Astrocyte of the spinal cord (primary cell): ENCODE results near the gene DLGAP1.
A peak's percentile ranks its signal among the peaks of the same experiment; 100 is the strongest.

Source experiments
- DNase-seq: peaks from one replicate; pipeline ENCODE4 v3.0.0; 2011; ENCODE audit warnings: low read depth, low spot score
- H3K4me3 ChIP-seq: 2 replicates; pipeline ENCODE4 v1.5.1; 2011; ENCODE audit warnings: low read depth, mild to moderate bottlenecking, low read length, moderate library complexity
- in situ Hi-C: cut with HindIII; loops from 2 replicates; pipeline ENCODE4 v1.10.0; 2017; ENCODE audit warnings: low sequenced_read_pairs
- TF ChIP-seq, protein P1 (sequence below): IDR thresholded peaks from 2 replicates; pipeline ENCODE4 v1.5.1; 2012; ENCODE audit warnings: low read depth, mild to moderate bottlenecking, low read length, inconsistent platforms

Gene DLGAP1

DNA sequence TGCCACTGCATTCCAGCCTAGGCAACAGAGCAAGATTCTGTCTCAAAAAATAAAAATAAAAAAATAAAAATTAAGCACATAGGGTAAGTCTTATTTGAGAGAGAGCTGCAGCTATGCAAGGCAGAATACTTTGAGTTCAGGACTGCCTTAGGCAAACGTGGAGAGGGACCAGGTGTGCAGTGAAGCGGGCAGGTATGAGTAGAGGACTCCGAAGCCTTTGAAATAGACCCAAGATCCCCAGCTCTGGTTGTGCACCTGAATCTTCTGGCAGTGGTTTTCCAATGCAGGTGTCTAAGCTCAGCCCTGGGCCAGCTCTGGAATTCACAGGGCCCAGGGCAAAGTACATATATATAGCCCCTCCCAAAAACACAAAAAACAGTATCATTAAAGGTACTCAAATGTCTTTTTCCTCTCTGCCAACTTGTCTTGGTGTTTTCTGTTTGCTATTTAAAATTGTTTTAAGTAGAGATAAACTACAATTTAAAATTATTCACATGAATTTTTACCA lies 983.9 kb downstream of the DLGAP1 start:
- no peak for DNase-seq
- TF ChIP-seq, protein P1, sequence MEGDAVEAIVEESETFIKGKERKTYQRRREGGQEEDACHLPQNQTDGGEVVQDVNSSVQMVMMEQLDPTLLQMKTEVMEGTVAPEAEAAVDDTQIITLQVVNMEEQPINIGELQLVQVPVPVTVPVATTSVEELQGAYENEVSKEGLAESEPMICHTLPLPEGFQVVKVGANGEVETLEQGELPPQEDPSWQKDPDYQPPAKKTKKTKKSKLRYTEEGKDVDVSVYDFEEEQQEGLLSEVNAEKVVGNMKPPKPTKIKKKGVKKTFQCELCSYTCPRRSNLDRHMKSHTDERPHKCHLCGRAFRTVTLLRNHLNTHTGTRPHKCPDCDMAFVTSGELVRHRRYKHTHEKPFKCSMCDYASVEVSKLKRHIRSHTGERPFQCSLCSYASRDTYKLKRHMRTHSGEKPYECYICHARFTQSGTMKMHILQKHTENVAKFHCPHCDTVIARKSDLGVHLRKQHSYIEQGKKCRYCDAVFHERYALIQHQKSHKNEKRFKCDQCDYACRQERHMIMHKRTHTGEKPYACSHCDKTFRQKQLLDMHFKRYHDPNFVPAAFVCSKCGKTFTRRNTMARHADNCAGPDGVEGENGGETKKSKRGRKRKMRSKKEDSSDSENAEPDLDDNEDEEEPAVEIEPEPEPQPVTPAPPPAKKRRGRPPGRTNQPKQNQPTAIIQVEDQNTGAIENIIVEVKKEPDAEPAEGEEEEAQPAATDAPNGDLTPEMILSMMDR, result no peak
- no peak overlapping the region for H3K4me3 ChIP-seq
- in situ Hi-C loops, result loop anchor here (25.0 kb wide), 1 partner anchor 184 kb away; no protein-coding TSS in a partner anchor

- H3K4me3 ChIP-seq, result no peak overlapping the region
- TF ChIP-seq, protein P1, result no peak
- in situ Hi-C loops, result loop anchor here (25.0 kb wide), 1 partner anchor 182 kb away; no protein-coding TSS in a partner anchor
- no peak for DNase-seq
Observed at GRCh38 chr18:3468833-3469232, 986.3 kb downstream of the DLGAP1 start.

DNA sequence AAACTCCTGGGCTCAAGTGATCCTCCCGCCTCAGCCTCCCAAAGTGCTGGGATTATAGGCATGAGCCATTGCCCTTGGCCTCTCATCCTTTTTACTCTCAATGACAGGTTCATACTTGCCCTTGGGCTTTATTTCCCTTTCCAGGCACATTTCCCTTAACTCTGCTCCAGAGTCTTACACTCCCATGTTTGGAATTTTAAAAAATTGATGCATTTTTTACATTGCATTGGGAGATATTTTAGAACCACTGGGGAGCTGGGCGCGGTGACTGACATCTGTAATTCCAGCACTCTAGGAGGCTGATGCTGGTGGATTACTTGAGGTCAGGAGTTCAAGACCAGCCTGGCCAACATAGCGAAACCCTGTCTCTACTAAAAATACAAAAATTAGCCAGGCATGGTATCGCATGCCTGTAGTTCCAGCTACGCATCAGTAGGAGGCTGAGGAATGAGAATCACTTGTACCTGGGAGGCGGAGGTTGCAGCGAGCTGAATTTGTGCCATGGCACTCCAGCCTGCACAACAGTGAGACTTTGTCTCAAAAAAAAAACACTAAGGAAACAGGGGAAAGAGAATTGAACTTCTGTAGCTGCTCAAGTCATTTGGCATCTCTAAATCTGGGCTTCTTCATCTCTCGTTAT lies 986.9 kb downstream of the DLGAP1 start:
- H3K4me3 ChIP-seq, result no peak overlapping the region
- TF ChIP-seq, protein P1, result no peak
- in situ Hi-C loops, result loop anchor here (25.0 kb wide), 1 partner anchor 181 kb away; no protein-coding TSS in a partner anchor
- DNase-seq, result no peak

GRCh38 chr18:3466872-3467271 lies 988.2 kb downstream of the DLGAP1 start:
- no peak for DNase-seq
- TF ChIP-seq, protein P1, result no peak
- no peak overlapping the region for H3K4me3 ChIP-seq
- in situ Hi-C loops, result loop anchor here (25.0 kb wide), 1 partner anchor 180 kb away; no protein-coding TSS in a partner anchor

GRCh38 chr18:3466045-3466444 lies 989.1 kb downstream of the DLGAP1 start:
- peak; percentile 87 for DNase-seq
- no peak overlapping the region for H3K4me3 ChIP-seq
- in situ Hi-C loops, result loop anchor here (25.0 kb wide), 1 partner anchor 179 kb away; no protein-coding TSS in a partner anchor
- TF ChIP-seq, protein P1, result no peak

GRCh38 chr18:3463051-3463450 lies 992.1 kb downstream of the DLGAP1 start:
- DNase-seq, result peak; percentile 68
- in situ Hi-C loops, result loop anchor here (25.0 kb wide), 1 partner anchor 176 kb away; no protein-coding TSS in a partner anchor
- TF ChIP-seq, protein P1, result no peak
- H3K4me3 ChIP-seq, result no peak overlapping the region
